Right lobe of liver (tissue), 6 donors: ENCODE results near the gene EEF2. TPM values are rescaled to one million over a fixed set of nuclear protein-coding genes. Genes with fewer than 3 reads are reported as not detected.
A peak's percentile ranks its signal among the peaks of the same experiment; 100 is the strongest.
"Not testable (repeated sequence)": the region's sequence is repeated elsewhere in the genome, so short reads cannot be mapped to it uniquely, and the experiment has no call there.

ENCODE experiments used
- ATAC-seq, 4 donors: fragments of 200-7000 bp; cut with Tn5 transposase; one replicate each; pipeline ENCODE4 v1.9.1; 2020; ENCODE audit warnings: mild to moderate bottlenecking in 4 of 4, moderate library complexity in 4 of 4
- DNase-seq, 3 donors: peaks; one replicate each; pipeline ENCODE4 v3.0.0-alpha.2; 2020
- H3K27ac ChIP-seq, 3 donors: fragments of 200-600 bp; one replicate each; pipeline ENCODE4 v1.8.0; 2022
- H3K27me3 ChIP-seq, 2 donors: fragments of 200-600 bp; one replicate each; pipeline ENCODE4 v1.8.0; 2022
- H3K36me3 ChIP-seq, 4 donors: fragments of 200-600 bp; sonication (generic) in 1 of 4; one replicate each; pipeline versions ENCODE4 v1.5.1 to v1.8.0; 2017 to 2022; ENCODE audit warnings: control low read depth in 1 of 4
- H3K4me1 ChIP-seq, 4 donors: fragments of 200-600 bp; sonication (generic) in 1 of 4; one replicate each; pipeline versions ENCODE4 v1.5.1 to v1.8.0; 2017 to 2022; ENCODE audit warnings: control low read depth in 1 of 4
- H3K4me3 ChIP-seq, 3 donors: fragments of 200-600 bp; one replicate each; pipeline ENCODE4 v1.8.0; 2022
- H3K9me3 ChIP-seq, 4 donors: fragments of 200-600 bp; sonication (generic) in 1 of 4; one replicate each; pipeline versions ENCODE4 v1.5.1 to v1.8.0; 2017 to 2022; ENCODE audit warnings: control low read depth in 1 of 4
- CTCF ChIP-seq, 4 donors: fragments of 200-600 bp in 3 of 4; fragments of 450-650 bp in 1 of 4; IDR thresholded peaks; one replicate each; pipeline versions ENCODE4 v1.5.1 to v1.8.0; 2016 to 2022; ENCODE audit warnings: antibody characterized with exemption in 4 of 4, mild to moderate bottlenecking in 2 of 4
- POLR2A ChIP-seq: fragments of 450-650 bp; IDR thresholded peaks from one replicate; pipeline ENCODE4 v1.6.1; 2017; ENCODE audit warnings: antibody characterized with exemption, mild to moderate bottlenecking
- WGBS: methylation state at CpG from one replicate; pipeline ENCODE4 v1.1.6; 2018; ENCODE audit warnings: low coverage, low lambda C conversion rate; ENCODE audit not compliant: insufficient coverage; ENCODE audit errors: missing lambda C conversion rate; 5-methylcytosine and 5-hydroxymethylcytosine counted together
- intact Hi-C, 2 donors: fragments of 100-400 bp; cut with DNase I; formaldehyde crosslinking; loops; one replicate each; pipeline versions ENCODE4 v1.11.2 to v1.14.1; 2022
- total RNA-seq, 6 experiments: library from RNA; depleted of rRNA in 2 of 6; stranded (reverse); fragments of >200 nt in 2 of 6; fragmentation: NEBNext Ultra II Directional in 3 of 6; extraction: Animal tissue kit (Norgen Biotek cat#: 25700) in 3 of 6; gene quantifications; one replicate each; pipeline versions ENCODE4 v1.1.0 to v1.2.4, GENCODE V29; 2016 to 2023
- donor health status: DM: no; HTN: yes; CAD: no.
- donor health status: DM: no; HTN: no; CAD: no.
- donor health status: DM: no; HTN: no; CAD: no.
- donor health status: DM: no; HTN: yes; CAD: no.
- donor health status: DM: no; HTN: yes; CAD: no.

EEF2 gene
- total RNA-seq, 6 experiments from 2014 or later = 933 to 1,231 (median 1,031) TPM

GRCh38 chr19:3950871-3951861 lies 34.1 kb downstream of the EEF2 start:
- Histone ChIP-seq H3K4me3 (no peak overlapping the region), H3K4me1 (no peaks in the 10 kb centered on the region), H3K36me3 (peaks cover 0 to 4% (median 0%) of the 10 kb centered on the region in 4 donors), H3K27me3 (no peaks in the 10 kb centered on the region), H3K9me3 (no peaks in the 10 kb centered on the region), H3K27ac (no peak overlapping the region)
- WGBS = 34% methylated on average over 8 of the region's 41 CpGs
- ATAC-seq (peak in 3 of 4 donors; percentile 9 to 21 (median 13)), DNase-seq (no peak)
- intact Hi-C loops = no loop called here
- TF ChIP-seq POLR2A = no peak
- TF ChIP-seq CTCF (IDR thresholded peaks at IDR 0.05) = no peak

GRCh38 chr19:3949997-3950859 lies 35.0 kb downstream of the EEF2 start:
- Histone ChIP-seq H3K9me3 (no peaks in the 10 kb centered on the region), H3K4me1 (no peaks in the 10 kb centered on the region), H3K27ac (no peak overlapping the region), H3K27me3 (no peaks in the 10 kb centered on the region), H3K36me3 (no peaks in the 10 kb centered on the region), H3K4me3 (no peak overlapping the region)
- 43% methylated on average over 6 of the region's 20 CpGs for WGBS
- intact Hi-C loops = no loop called here
- DNase-seq (no peak), ATAC-seq (no peak)
- no peak for TF ChIP-seq CTCF (IDR thresholded peaks at IDR 0.05)
- no peak for TF ChIP-seq POLR2A

- H3K4me1 ChIP-seq = no peaks in the 10 kb centered on the region
- DNase-seq = no peak
- no CpG with 5 or more reads among the region's 11 CpGs for WGBS
- H3K27me3 ChIP-seq = no peaks in the 10 kb centered on the region
- H3K4me3 ChIP-seq = no peak overlapping the region
- no peak overlapping the region for H3K27ac ChIP-seq
- no peak for ATAC-seq
- H3K36me3 ChIP-seq = no peaks in the 10 kb centered on the region
- no peaks in the 10 kb centered on the region for H3K9me3 ChIP-seq
- TF ChIP-seq POLR2A (no peak), CTCF (IDR thresholded peaks at IDR 0.05) (no peak)
- intact Hi-C loops = no loop called here
Measured at GRCh38 chr19:3949294-3949693, 36.0 kb downstream of the EEF2 start.

- H3K27ac ChIP-seq, H3K4me3 ChIP-seq, DNase-seq, H3K27me3 ChIP-seq, ATAC-seq, intact Hi-C loops, H3K36me3 ChIP-seq, H3K9me3 ChIP-seq, H3K4me1 ChIP-seq: not testable (repeated sequence)
- WGBS = 75% methylated on average over 14 of the region's 15 CpGs
Measured at GRCh38 chr19:3947316-3947933, 37.8 kb downstream of the EEF2 start.
